Thyroid gland (tissue), 4 donors: Measurements from ENCODE around the gene UGT1A5.

Experiments
- POLR2A ChIP-seq, 2 donors: fragments of 450-650 bp; IDR thresholded peaks; one replicate each; pipeline ENCODE4 v1.6.1; 2017; ENCODE audit warnings: antibody characterized with exemption in 2 of 2, mild to moderate bottlenecking in 2 of 2, moderate library complexity in 1 of 2
- TF ChIP-seq, protein P1 (sequence below), 6 experiments: fragments of 200-600 bp in 3 of 6; fragments of 450-650 bp in 3 of 6; sonication (generic) in 3 of 6; IDR thresholded peaks; one replicate each; pipeline ENCODE4 v1.5.1; 2016 to 2019; ENCODE audit warnings: antibody characterized with exemption in 6 of 6, mild to moderate bottlenecking in 2 of 6, inconsistent platforms in 1 of 6, moderate library complexity in 1 of 6

DNA sequence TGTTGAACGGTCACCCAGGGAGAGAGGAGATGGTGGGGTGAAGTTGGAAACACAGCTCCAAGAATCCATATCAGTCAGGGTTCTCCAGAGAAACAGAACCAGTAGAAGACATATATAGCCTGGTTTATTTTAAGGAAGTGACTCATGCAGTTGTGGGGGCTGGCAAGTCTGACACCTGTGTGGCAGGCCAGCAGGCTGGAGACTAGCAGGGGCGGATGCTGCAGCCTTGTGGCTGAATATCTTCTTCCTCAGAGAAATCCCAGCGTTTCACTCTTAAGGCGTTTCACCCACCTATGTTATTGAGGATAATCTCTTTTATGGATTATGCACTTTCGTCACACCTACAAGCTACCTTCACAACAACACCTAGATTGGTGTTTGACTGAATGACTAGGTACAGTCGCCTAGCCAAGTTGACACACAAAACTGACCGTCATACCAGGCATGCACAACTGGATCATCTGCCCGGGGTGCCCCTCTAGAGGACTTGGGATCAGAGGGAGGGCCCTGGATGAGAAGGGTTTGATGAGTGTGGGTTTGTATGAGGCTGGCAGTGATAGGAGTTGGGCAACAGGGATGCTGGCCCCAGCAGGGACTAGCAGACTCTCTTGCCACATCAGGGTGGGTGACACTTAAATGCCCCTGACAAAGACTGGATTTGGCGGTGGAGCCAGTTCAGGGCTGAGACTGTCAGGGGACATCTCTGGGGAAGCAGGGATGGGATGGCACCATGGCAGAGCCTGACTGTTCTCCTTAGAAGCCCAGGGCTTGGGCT, 88.8 kb downstream of the UGT1A5 start:
- TF ChIP-seq, protein P1, sequence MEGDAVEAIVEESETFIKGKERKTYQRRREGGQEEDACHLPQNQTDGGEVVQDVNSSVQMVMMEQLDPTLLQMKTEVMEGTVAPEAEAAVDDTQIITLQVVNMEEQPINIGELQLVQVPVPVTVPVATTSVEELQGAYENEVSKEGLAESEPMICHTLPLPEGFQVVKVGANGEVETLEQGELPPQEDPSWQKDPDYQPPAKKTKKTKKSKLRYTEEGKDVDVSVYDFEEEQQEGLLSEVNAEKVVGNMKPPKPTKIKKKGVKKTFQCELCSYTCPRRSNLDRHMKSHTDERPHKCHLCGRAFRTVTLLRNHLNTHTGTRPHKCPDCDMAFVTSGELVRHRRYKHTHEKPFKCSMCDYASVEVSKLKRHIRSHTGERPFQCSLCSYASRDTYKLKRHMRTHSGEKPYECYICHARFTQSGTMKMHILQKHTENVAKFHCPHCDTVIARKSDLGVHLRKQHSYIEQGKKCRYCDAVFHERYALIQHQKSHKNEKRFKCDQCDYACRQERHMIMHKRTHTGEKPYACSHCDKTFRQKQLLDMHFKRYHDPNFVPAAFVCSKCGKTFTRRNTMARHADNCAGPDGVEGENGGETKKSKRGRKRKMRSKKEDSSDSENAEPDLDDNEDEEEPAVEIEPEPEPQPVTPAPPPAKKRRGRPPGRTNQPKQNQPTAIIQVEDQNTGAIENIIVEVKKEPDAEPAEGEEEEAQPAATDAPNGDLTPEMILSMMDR (IDR thresholded peaks at IDR 0.05) = no peak
- TF ChIP-seq POLR2A (IDR thresholded peaks at IDR 0.05) = no peak
